SK-N-SH treated with all-trans-retinoic acid at 6 μM for 48 hours (cell line): ENCODE measurements around the gene WNT10A.

ENCODE experiments used
- ARNTL ChIP-seq: fragments of 450-650 bp; formaldehyde crosslinking; IDR thresholded peaks from 2 replicates; pipeline ENCODE4 v1.5.0; 2020; ENCODE audit warnings: low read depth, mild to moderate bottlenecking, moderate library complexity, borderline replicate concordance
- ISL1 ChIP-seq: fragments of 250-450 bp; sonication (Bioruptor Pico); IDR thresholded peaks from 2 replicates; pipeline ENCODE4 v2.1.2; 2022; ENCODE audit warnings: mild to moderate bottlenecking, moderate library complexity
- PATZ1 ChIP-seq: fragments of 250-450 bp; sonication (Bioruptor Pico); IDR thresholded peaks from 2 replicates; pipeline ENCODE4 v1.8.0; 2020; ENCODE audit warnings: mild to moderate bottlenecking, moderate library complexity, borderline replicate concordance
- PPARA ChIP-seq: fragments of 250-450 bp; sonication (Bioruptor Pico); IDR thresholded peaks from 2 replicates; pipeline ENCODE4 v1.5.0; 2020; ENCODE audit warnings: mild to moderate bottlenecking, borderline replicate concordance
- TCF4 ChIP-seq: fragments of 250-450 bp; sonication (Bioruptor Pico); IDR thresholded peaks from 2 replicates; pipeline ENCODE4 v1.8.0; 2021; ENCODE audit warnings: mild to moderate bottlenecking, moderate library complexity, borderline replicate concordance
- TSHZ2 ChIP-seq: fragments of 250-450 bp; sonication (Bioruptor Pico); IDR thresholded peaks from 2 replicates; pipeline ENCODE4 v1.5.0; 2020; ENCODE audit warnings: mild to moderate bottlenecking, moderate library complexity
- ZNF565 ChIP-seq: fragments of 450-650 bp; formaldehyde crosslinking; conservative IDR thresholded peaks from 2 replicates; pipeline ENCODE4 v1.5.0; 2020; ENCODE audit warnings: low read depth, mild to moderate bottlenecking, moderate library complexity

- TF ChIP-seq PATZ1 (CRISPR knock-in tag) (no peak), TSHZ2 (CRISPR knock-in tag) (no peak), ISL1 (no peak), TCF4 (CRISPR knock-in tag) (no peak), ZNF565 (CRISPR knock-in tag) (no peak), ARNTL (no peak), PPARA (CRISPR knock-in tag) (no peak)
Observed at GRCh38 chr2:218880102-218880858, at the start of gene WNT10A.
